SJSA1 (cell line): Measurements from ENCODE around the gene IRAK1. TPM values are rescaled to one million over a fixed set of nuclear protein-coding genes. Genes with fewer than 3 reads are reported as not detected.

Source experiments
- DNase-seq, 2 experiments: peaks; one replicate each; pipeline ENCODE4 v3.0.0-alpha.2; 2015 to 2020; ENCODE audit warnings: low spot score in 2 of 2, low read depth in 1 of 2
- H3K27ac ChIP-seq: fragments of 250-450 bp; sonication (Bioruptor Pico); 2 replicates; pipeline ENCODE4 v1.5.1; 2020; ENCODE audit warnings: mild to moderate bottlenecking, moderate library complexity
- H3K27me3 ChIP-seq: fragments of 250-450 bp; sonication (Bioruptor Pico); replicated peaks from 2 replicates; pipeline ENCODE4 v1.5.1; 2020; ENCODE audit warnings: mild to moderate bottlenecking, moderate library complexity
- H3K36me3 ChIP-seq: fragments of 250-450 bp; sonication (Bioruptor Pico); 2 replicates; pipeline ENCODE4 v1.5.1; 2020; ENCODE audit warnings: mild to moderate bottlenecking
- H3K4me1 ChIP-seq: fragments of 250-450 bp; sonication (Bioruptor Pico); replicated peaks from 2 replicates; pipeline ENCODE4 v1.6.1; 2021; ENCODE audit warnings: mild to moderate bottlenecking
- H3K4me3 ChIP-seq: fragments of 250-450 bp; sonication (Bioruptor Pico); 2 replicates; pipeline ENCODE4 v1.5.1; 2020; ENCODE audit warnings: mild to moderate bottlenecking
- H3K9me3 ChIP-seq: fragments of 250-450 bp; sonication (Bioruptor Pico); replicated peaks from 2 replicates; pipeline ENCODE4 v1.5.1; 2020; ENCODE audit warnings: mild to moderate bottlenecking
- total RNA-seq: library from RNA; depleted of rRNA; stranded (reverse); fragments of >200 nt; shearing (Covaris generic); gene quantifications from 2 replicates; pipeline ENCODE4 v1.2.3, GENCODE V29; 2014

The IRAK1 gene
- total RNA-seq, 1 experiment from 2014 or later, result 81.3 TPM

- DNase-seq, result no peak
- Histone ChIP-seq H3K27ac (no peak overlapping the region), H3K9me3 (no peaks in the 10 kb centered on the region)
Measured at GRCh38 chrX:154032653-154033052, 13.0 kb upstream of the IRAK1 start.

GRCh38 chrX:154032160-154032559, 12.5 kb upstream of the IRAK1 start:
- no peak overlapping the region for H3K4me3 ChIP-seq

More at GRCh38 chrX:154032653-154033052, 13.0 kb upstream of the IRAK1 start:
- peaks cover 10% of the 10 kb centered on the region; the same call in 1 of the 2 replicates for H3K36me3 ChIP-seq
- no peaks in the 10 kb centered on the region for H3K27me3 ChIP-seq
- H3K4me3 ChIP-seq, result no peak overlapping the region
- no peaks in the 10 kb centered on the region for H3K4me1 ChIP-seq

GRCh38 chrX:154030715-154031305, 11.1 kb upstream of the IRAK1 start:
- H3K4me1 ChIP-seq, result no peaks in the 10 kb centered on the region
- no peaks in the 10 kb centered on the region for H3K27me3 ChIP-seq
- no peaks in the 10 kb centered on the region for H3K9me3 ChIP-seq
- H3K27ac ChIP-seq, result no peak overlapping the region
- H3K4me3 ChIP-seq, result no peak overlapping the region
- no peak for DNase-seq
- peaks cover 10% of the 10 kb centered on the region for H3K36me3 ChIP-seq

More at GRCh38 chrX:154032160-154032559, 12.5 kb upstream of the IRAK1 start:
- peaks cover 10% of the 10 kb centered on the region; the same call in 1 of the 2 replicates for H3K36me3 ChIP-seq
- no peak for DNase-seq
- no peak overlapping the region for H3K27ac ChIP-seq
- H3K27me3 ChIP-seq, result no peaks in the 10 kb centered on the region
- no peaks in the 10 kb centered on the region for H3K9me3 ChIP-seq
- H3K4me1 ChIP-seq, result no peaks in the 10 kb centered on the region

GRCh38 chrX:154030266-154030665, 10.6 kb upstream of the IRAK1 start:
- no peaks in the 10 kb centered on the region for H3K27me3 ChIP-seq
- H3K36me3 ChIP-seq, result peaks cover 10% of the 10 kb centered on the region
- no peaks in the 10 kb centered on the region for H3K9me3 ChIP-seq
- no peaks in the 10 kb centered on the region for H3K4me1 ChIP-seq
- no peak for DNase-seq
- H3K27ac ChIP-seq, result no peak overlapping the region
- H3K4me3 ChIP-seq, result no peak overlapping the region

GRCh38 chrX:154029439-154029838, 9.7 kb upstream of the IRAK1 start:
- Histone ChIP-seq H3K4me1 (no peaks in the 10 kb centered on the region), H3K9me3 (no peaks in the 10 kb centered on the region), H3K4me3 (no peak overlapping the region), H3K36me3 (peaks cover 10% of the 10 kb centered on the region), H3K27ac (no peak overlapping the region), H3K27me3 (no peaks in the 10 kb centered on the region)
- no peak for DNase-seq

GRCh38 chrX:154028502-154029184, 8.9 kb upstream of the IRAK1 start:
- Histone ChIP-seq H3K27me3 (no peaks in the 10 kb centered on the region), H3K4me3 (no peak overlapping the region), H3K4me1 (peaks cover 2% of the 10 kb centered on the region), H3K36me3 (peaks cover 10% of the 10 kb centered on the region), H3K27ac (no peak overlapping the region), H3K9me3 (no peaks in the 10 kb centered on the region)
- DNase-seq, result no peak

- Histone ChIP-seq H3K36me3 (peaks cover 10% of the 10 kb centered on the region), H3K4me1 (peaks cover 9% of the 10 kb centered on the region), H3K27me3 (no peaks in the 10 kb centered on the region), H3K4me3 (no peak overlapping the region), H3K27ac (no peak overlapping the region), H3K9me3 (no peaks in the 10 kb centered on the region)
- no peak for DNase-seq
Measured at GRCh38 chrX:154027986-154028385, 8.3 kb upstream of the IRAK1 start.

GRCh38 chrX:154027022-154027402, 7.3 kb upstream of the IRAK1 start:
- Histone ChIP-seq H3K27ac (no peak overlapping the region), H3K36me3 (peaks cover 8% of the 10 kb centered on the region), H3K4me1 (peaks cover 14% of the 10 kb centered on the region), H3K9me3 (no peaks in the 10 kb centered on the region), H3K27me3 (no peaks in the 10 kb centered on the region), H3K4me3 (no peak overlapping the region)
- DNase-seq, result no peak

- peaks cover 19% of the 10 kb centered on the region for H3K4me1 ChIP-seq
- no peak for DNase-seq
- no peak overlapping the region for H3K27ac ChIP-seq
- peaks cover 2% of the 10 kb centered on the region; the same call in 1 of the 2 replicates for H3K36me3 ChIP-seq
- no peaks in the 10 kb centered on the region for H3K27me3 ChIP-seq
- no peaks in the 10 kb centered on the region for H3K9me3 ChIP-seq
- H3K4me3 ChIP-seq, result no peak overlapping the region
Measured at GRCh38 chrX:154026136-154027021, 6.7 kb upstream of the IRAK1 start.

GRCh38 chrX:154025230-154025629, 5.5 kb upstream of the IRAK1 start:
- H3K27me3 ChIP-seq, result no peaks in the 10 kb centered on the region
- H3K4me1 ChIP-seq, result peaks cover 30% of the 10 kb centered on the region
- peaks cover 2% of the 10 kb centered on the region; the same call in 1 of the 2 replicates for H3K36me3 ChIP-seq
- H3K4me3 ChIP-seq, result no peak overlapping the region
- H3K9me3 ChIP-seq, result no peaks in the 10 kb centered on the region
- DNase-seq, result no peak
- H3K27ac ChIP-seq, result no peak overlapping the region

- Histone ChIP-seq H3K9me3 (no peaks in the 10 kb centered on the region), H3K36me3 (peaks cover 2% of the 10 kb centered on the region; the same call in 1 of the 2 replicates), H3K27me3 (no peaks in the 10 kb centered on the region), H3K27ac (no peak overlapping the region), H3K4me3 (no peak overlapping the region), H3K4me1 (peaks cover 36% of the 10 kb centered on the region)
- no peak for DNase-seq
Measured at GRCh38 chrX:154024271-154024670, 4.6 kb upstream of the IRAK1 start.

- Histone ChIP-seq H3K4me1 (peaks cover 43% of the 10 kb centered on the region), H3K9me3 (no peaks in the 10 kb centered on the region), H3K4me3 (no peak overlapping the region), H3K27ac (no peak overlapping the region), H3K27me3 (no peaks in the 10 kb centered on the region), H3K36me3 (no peaks in the 10 kb centered on the region; the same call in 1 of the 2 replicates)
- DNase-seq, result no peak
Measured at GRCh38 chrX:154023276-154024000, 3.7 kb upstream of the IRAK1 start.

GRCh38 chrX:154022108-154022507, 2.4 kb upstream of the IRAK1 start:
- Histone ChIP-seq H3K27ac (no peak overlapping the region), H3K4me3 (no peak overlapping the region), H3K9me3 (no peaks in the 10 kb centered on the region), H3K27me3 (no peaks in the 10 kb centered on the region), H3K4me1 (peaks cover 46% of the 10 kb centered on the region), H3K36me3 (peaks cover 11% of the 10 kb centered on the region)
- DNase-seq, result no peak
